ENCODE measurements around the gene LNX1.
"Not testable (repeated sequence)": the region's sequence is repeated elsewhere in the genome, so short reads cannot be mapped to it uniquely, and the experiment has no call there.

Gene LNX1

GRCh38 chr4:53476232-53477037 lies 114.9 kb downstream of the LNX1 start:
- no peak for DNase-seq (ENCODE audit: low read depth in 4 of 4, low spot score in 1 of 4)

GRCh38 chr4:53466576-53466975 lies 124.7 kb downstream of the LNX1 start:
- DNase-seq (ENCODE audit: low read depth in 4 of 4, low spot score in 1 of 4), result not testable (repeated sequence)

GRCh38 chr4:53465891-53466290 lies 125.4 kb downstream of the LNX1 start:
- DNase-seq (ENCODE audit: low read depth in 4 of 4, low spot score in 1 of 4), result no peak

- no peak for DNase-seq (ENCODE audit: low read depth in 4 of 4, low spot score in 1 of 4)
Measured at GRCh38 chr4:53465281-53465680, 126.0 kb downstream of the LNX1 start.

- DNase-seq (ENCODE audit: low read depth in 4 of 4, low spot score in 1 of 4), result no peak
Measured at GRCh38 chr4:53463340-53463739, 127.9 kb downstream of the LNX1 start.

GRCh38 chr4:53461244-53461643 lies 130.0 kb downstream of the LNX1 start:
- DNase-seq (ENCODE audit: low read depth in 4 of 4, low spot score in 1 of 4), result no peak

GRCh38 chr4:53459548-53459947 lies 131.7 kb downstream of the LNX1 start:
- DNase-seq (ENCODE audit: low read depth in 4 of 4, low spot score in 1 of 4), result no peak

GRCh38 chr4:53456178-53456577 lies 135.1 kb downstream of the LNX1 start:
- DNase-seq (ENCODE audit: low read depth in 4 of 4, low spot score in 1 of 4), result no peak

- no peak for DNase-seq (ENCODE audit: low read depth in 4 of 4, low spot score in 1 of 4)
Measured at GRCh38 chr4:53455766-53456165, 135.5 kb downstream of the LNX1 start.

- DNase-seq (ENCODE audit: low read depth in 4 of 4, low spot score in 1 of 4), result no peak
Measured at GRCh38 chr4:53453385-53453784, 137.9 kb downstream of the LNX1 start.

GRCh38 chr4:53450773-53451172 lies 140.5 kb downstream of the LNX1 start:
- DNase-seq (ENCODE audit: low read depth in 4 of 4, low spot score in 1 of 4), result no peak

- no peak for DNase-seq (ENCODE audit: low read depth in 4 of 4, low spot score in 1 of 4)
Measured at GRCh38 chr4:53444954-53445353, 146.3 kb downstream of the LNX1 start.

GRCh38 chr4:53441564-53441963 lies 149.7 kb downstream of the LNX1 start:
- no peak for DNase-seq (ENCODE audit: low read depth in 4 of 4, low spot score in 1 of 4)

GRCh38 chr4:53436251-53436650 lies 155.0 kb downstream of the LNX1 start:
- no peak for DNase-seq (ENCODE audit: low read depth in 4 of 4, low spot score in 1 of 4)

GRCh38 chr4:53432528-53433424 lies 158.5 kb downstream of the LNX1 start:
- no peak for DNase-seq (ENCODE audit: low read depth in 4 of 4, low spot score in 1 of 4)

GRCh38 chr4:53431052-53431451 lies 160.2 kb downstream of the LNX1 start:
- no peak for DNase-seq (ENCODE audit: low read depth in 4 of 4, low spot score in 1 of 4)

GRCh38 chr4:53427366-53427765 lies 163.9 kb downstream of the LNX1 start:
- DNase-seq (ENCODE audit: low read depth in 4 of 4, low spot score in 1 of 4), result no peak

- DNase-seq (ENCODE audit: low read depth in 4 of 4, low spot score in 1 of 4), result no peak
Measured at GRCh38 chr4:53424280-53424679, 167.0 kb downstream of the LNX1 start.

- no peak for DNase-seq (ENCODE audit: low read depth in 4 of 4, low spot score in 1 of 4)
Measured at GRCh38 chr4:53422367-53422766, 168.9 kb downstream of the LNX1 start.

GRCh38 chr4:53421791-53422190 lies 169.5 kb downstream of the LNX1 start:
- no peak for DNase-seq (ENCODE audit: low read depth in 4 of 4, low spot score in 1 of 4)

GRCh38 chr4:53419208-53419607 lies 172.1 kb downstream of the LNX1 start:
- DNase-seq (ENCODE audit: low read depth in 4 of 4, low spot score in 1 of 4), result no peak

- DNase-seq (ENCODE audit: low read depth in 4 of 4, low spot score in 1 of 4), result not testable (repeated sequence)
Measured at GRCh38 chr4:53409479-53409878, 181.8 kb downstream of the LNX1 start.

Data from stimulated activated CD4-positive, alpha-beta T cell treated with anti-CD3 and anti-CD28 coated beads, Interleukin-1b, Interleukin-23, amount 100 ng/mL, for 24 hours (primary cell).